HepG2 (cell line): ENCODE measurements around the gene UBXN1. TPM values are rescaled to one million over a fixed set of nuclear protein-coding genes. Genes with fewer than 3 reads are reported as not detected.

ENCODE experiments used
- DMTF1 ChIP-seq: sonication (generic); formaldehyde crosslinking; IDR thresholded peaks from 2 replicates; pipeline ENCODE4 v1.4.0; 2020; ENCODE audit warnings: mild to moderate bottlenecking, missing genetic modification reagents
- HOXA7 ChIP-seq: sonication (generic); formaldehyde crosslinking; IDR thresholded peaks from 2 replicates; pipeline ENCODE4 v1.8.1; 2022; ENCODE audit warnings: mild to moderate bottlenecking, missing genetic modification reagents, moderate library complexity
- MEF2D ChIP-seq: sonication (generic); formaldehyde crosslinking; IDR thresholded peaks from 2 replicates; pipeline ENCODE4 v1.5.1; 2020; ENCODE audit warnings: mild to moderate bottlenecking, missing genetic modification reagents
- NFKBIZ ChIP-seq: IDR thresholded peaks from 2 replicates; pipeline ENCODE4 v1.6.1; 2018; ENCODE audit warnings: missing genetic modification reagents, missing compliant biosample characterization
- NR2F2 ChIP-seq: IDR thresholded peaks from 2 replicates; pipeline ENCODE4 v1.6.1; 2012; ENCODE audit warnings: low read depth, inconsistent platforms, borderline replicate concordance
- SAFB2 ChIP-seq: sonication (generic); formaldehyde crosslinking; IDR thresholded peaks from 2 replicates; pipeline ENCODE4 v1.5.1; 2020; ENCODE audit warnings: missing genetic modification reagents, low read depth, mild to moderate bottlenecking, borderline replicate concordance
- SIN3A ChIP-seq: IDR thresholded peaks from 2 replicates; pipeline ENCODE4 v1.6.1; 2011; ENCODE audit warnings: low read depth, mild to moderate bottlenecking, control low read depth, low read length, borderline replicate concordance
- SMAD3 ChIP-seq: sonication (generic); formaldehyde crosslinking; IDR thresholded peaks from 2 replicates; pipeline ENCODE4 v1.4.0; 2020; ENCODE audit warnings: missing genetic modification reagents
- SPEN ChIP-seq: sonication (generic); formaldehyde crosslinking; IDR thresholded peaks from 2 replicates; pipeline ENCODE4 v1.5.1; 2020; ENCODE audit warnings: low read depth, mild to moderate bottlenecking, missing genetic modification reagents
- ZBTB7A ChIP-seq: sonication (generic); formaldehyde crosslinking; IDR thresholded peaks from 2 replicates; pipeline ENCODE4 v1.8.0; 2022; ENCODE audit warnings: mild to moderate bottlenecking, missing genetic modification reagents
- ZMYM2 ChIP-seq: sonication (generic); formaldehyde crosslinking; IDR thresholded peaks from 2 replicates; pipeline ENCODE4 v1.8.0; 2022; ENCODE audit warnings: mild to moderate bottlenecking, missing genetic modification reagents
- ZNF44 ChIP-seq: sonication (generic); formaldehyde crosslinking; IDR thresholded peaks from 2 replicates; pipeline ENCODE4 v1.5.1; 2020; ENCODE audit warnings: mild to moderate bottlenecking, missing genetic modification reagents
- ZNF556 ChIP-seq: sonication (generic); formaldehyde crosslinking; IDR thresholded peaks from 2 replicates; pipeline ENCODE4 v1.4.0; 2020; ENCODE audit warnings: mild to moderate bottlenecking, missing genetic modification reagents, borderline replicate concordance
- ZNF784 ChIP-seq: sonication (generic); formaldehyde crosslinking; IDR thresholded peaks from 2 replicates; pipeline ENCODE4 v1.5.1; 2020; ENCODE audit warnings: missing genetic modification reagents, mild to moderate bottlenecking, borderline replicate concordance
- ZNF83 ChIP-seq: sonication (generic); formaldehyde crosslinking; IDR thresholded peaks from 2 replicates; pipeline ENCODE4 v1.4.0; 2020; ENCODE audit warnings: missing genetic modification reagents, mild to moderate bottlenecking, borderline replicate concordance
- polyA plus RNA-seq, 8 experiments: library from polyadenylated mRNA; depleted of rRNA in 3 of 8; stranded (reverse) in 7 of 8; unstranded in 1 of 8; fragments of >200 nt; fragmentation: Illumina TruSeq in 4 of 8; extraction: Trizol in 4 of 8; gene quantifications; 2 replicates each; pipeline versions ENCODE4 v1.2.1 to v1.2.3, GENCODE V29; 2011 to 2016; ENCODE audit warnings: low read depth in 4 of 8, missing spikeins in 1 of 8, mixed read lengths in 1 of 8; ENCODE audit not compliant: insufficient read depth in 1 of 8
- total RNA-seq, 5 experiments: library from RNA; depleted of rRNA; stranded (reverse); fragments of >200 nt; fragmentation: Illumina TruSeq; extraction: Trizol; gene quantifications; 2 replicates each; pipeline ENCODE4 v1.2.3, GENCODE V29; 2016; ENCODE audit warnings: low read depth in 1 of 5
- TF ChIP-seq, protein P1 (sequence below): sonication (generic); formaldehyde crosslinking; IDR thresholded peaks from 2 replicates; pipeline ENCODE4 v1.4.0; 2020; ENCODE audit warnings: missing genetic modification reagents, borderline replicate concordance
- TF ChIP-seq, protein P2 (sequence below): sonication (generic); formaldehyde crosslinking; IDR thresholded peaks from 2 replicates; pipeline ENCODE4 v1.5.1; 2020; ENCODE audit warnings: mild to moderate bottlenecking, missing genetic modification reagents, borderline replicate concordance

Gene UBXN1
- total and polyA plus RNA-seq, 2 of the 13 experiments (the other 11 are each of a cell fraction or from before 2014, with no cell fraction given): 47.5 to 52.4 TPM

DNA sequence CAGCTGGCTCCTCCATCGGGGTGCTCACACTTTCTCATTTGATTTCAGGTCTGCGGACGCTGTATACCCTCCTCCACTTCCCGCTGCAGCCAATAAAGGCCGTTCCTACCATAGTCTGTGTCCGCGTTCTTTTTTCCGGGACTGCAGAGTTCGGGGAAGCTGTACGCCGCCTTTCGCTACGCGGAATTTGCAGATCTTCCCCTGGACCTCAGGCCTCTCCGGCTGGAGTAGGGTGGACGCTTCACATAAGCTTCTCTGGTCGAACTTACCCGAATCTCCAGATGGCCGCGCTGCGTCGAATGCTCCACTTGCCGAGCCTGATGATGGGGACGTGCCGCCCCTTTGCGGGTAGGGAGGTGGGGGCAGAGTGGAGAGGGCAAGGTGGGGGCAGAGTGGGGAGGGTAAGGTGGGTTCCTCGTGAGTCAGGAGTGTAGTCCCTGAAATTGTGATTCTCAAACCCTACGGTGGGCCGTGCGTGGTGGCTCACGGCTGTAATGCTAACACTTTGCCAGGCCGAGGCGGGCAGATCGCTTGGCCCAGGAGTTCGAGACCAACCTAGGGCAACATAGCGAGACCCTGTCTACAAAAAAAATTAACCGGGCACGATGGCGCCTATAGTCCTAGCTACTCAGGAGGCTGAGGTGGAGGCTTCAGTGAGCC, 13.1 kb downstream of the UBXN1 start (continued):
- TF ChIP-seq, protein P1, sequence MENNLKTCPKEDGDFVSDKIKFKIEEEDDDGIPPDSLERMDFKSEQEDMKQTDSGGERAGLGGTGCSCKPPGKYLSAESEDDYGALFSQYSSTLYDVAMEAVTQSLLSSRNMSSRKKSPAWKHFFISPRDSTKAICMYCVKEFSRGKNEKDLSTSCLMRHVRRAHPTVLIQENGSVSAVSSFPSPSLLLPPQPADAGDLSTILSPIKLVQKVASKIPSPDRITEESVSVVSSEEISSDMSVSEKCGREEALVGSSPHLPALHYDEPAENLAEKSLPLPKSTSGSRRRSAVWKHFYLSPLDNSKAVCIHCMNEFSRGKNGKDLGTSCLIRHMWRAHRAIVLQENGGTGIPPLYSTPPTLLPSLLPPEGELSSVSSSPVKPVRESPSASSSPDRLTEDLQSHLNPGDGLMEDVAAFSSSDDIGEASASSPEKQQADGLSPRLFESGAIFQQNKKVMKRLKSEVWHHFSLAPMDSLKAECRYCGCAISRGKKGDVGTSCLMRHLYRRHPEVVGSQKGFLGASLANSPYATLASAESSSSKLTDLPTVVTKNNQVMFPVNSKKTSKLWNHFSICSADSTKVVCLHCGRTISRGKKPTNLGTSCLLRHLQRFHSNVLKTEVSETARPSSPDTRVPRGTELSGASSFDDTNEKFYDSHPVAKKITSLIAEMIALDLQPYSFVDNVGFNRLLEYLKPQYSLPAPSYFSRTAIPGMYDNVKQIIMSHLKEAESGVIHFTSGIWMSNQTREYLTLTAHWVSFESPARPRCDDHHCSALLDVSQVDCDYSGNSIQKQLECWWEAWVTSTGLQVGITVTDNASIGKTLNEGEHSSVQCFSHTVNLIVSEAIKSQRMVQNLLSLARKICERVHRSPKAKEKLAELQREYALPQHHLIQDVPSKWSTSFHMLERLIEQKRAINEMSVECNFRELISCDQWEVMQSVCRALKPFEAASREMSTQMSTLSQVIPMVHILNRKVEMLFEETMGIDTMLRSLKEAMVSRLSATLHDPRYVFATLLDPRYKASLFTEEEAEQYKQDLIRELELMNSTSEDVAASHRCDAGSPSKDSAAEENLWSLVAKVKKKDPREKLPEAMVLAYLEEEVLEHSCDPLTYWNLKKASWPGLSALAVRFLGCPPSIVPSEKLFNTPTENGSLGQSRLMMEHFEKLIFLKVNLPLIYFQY (CRISPR knock-in tag): no peak
- no peak for TF ChIP-seq ZNF44
- no peak for TF ChIP-seq SAFB2 (CRISPR knock-in tag)
- no peak for TF ChIP-seq MEF2D
- TF ChIP-seq NFKBIZ (CRISPR knock-in tag): no peak
- TF ChIP-seq SPEN (CRISPR knock-in tag): peak; percentile 38; the same call in 1 of the 2 replicates
- no peak for TF ChIP-seq NR2F2
- no peak for TF ChIP-seq ZNF784 (CRISPR knock-in tag)
- TF ChIP-seq ZMYM2 (CRISPR knock-in tag): no peak
- no peak for TF ChIP-seq ZNF83 (CRISPR knock-in tag)
- TF ChIP-seq SMAD3 (CRISPR knock-in tag): no peak
- no peak for TF ChIP-seq SIN3A
- TF ChIP-seq HOXA7: no peak
- TF ChIP-seq, protein P2, sequence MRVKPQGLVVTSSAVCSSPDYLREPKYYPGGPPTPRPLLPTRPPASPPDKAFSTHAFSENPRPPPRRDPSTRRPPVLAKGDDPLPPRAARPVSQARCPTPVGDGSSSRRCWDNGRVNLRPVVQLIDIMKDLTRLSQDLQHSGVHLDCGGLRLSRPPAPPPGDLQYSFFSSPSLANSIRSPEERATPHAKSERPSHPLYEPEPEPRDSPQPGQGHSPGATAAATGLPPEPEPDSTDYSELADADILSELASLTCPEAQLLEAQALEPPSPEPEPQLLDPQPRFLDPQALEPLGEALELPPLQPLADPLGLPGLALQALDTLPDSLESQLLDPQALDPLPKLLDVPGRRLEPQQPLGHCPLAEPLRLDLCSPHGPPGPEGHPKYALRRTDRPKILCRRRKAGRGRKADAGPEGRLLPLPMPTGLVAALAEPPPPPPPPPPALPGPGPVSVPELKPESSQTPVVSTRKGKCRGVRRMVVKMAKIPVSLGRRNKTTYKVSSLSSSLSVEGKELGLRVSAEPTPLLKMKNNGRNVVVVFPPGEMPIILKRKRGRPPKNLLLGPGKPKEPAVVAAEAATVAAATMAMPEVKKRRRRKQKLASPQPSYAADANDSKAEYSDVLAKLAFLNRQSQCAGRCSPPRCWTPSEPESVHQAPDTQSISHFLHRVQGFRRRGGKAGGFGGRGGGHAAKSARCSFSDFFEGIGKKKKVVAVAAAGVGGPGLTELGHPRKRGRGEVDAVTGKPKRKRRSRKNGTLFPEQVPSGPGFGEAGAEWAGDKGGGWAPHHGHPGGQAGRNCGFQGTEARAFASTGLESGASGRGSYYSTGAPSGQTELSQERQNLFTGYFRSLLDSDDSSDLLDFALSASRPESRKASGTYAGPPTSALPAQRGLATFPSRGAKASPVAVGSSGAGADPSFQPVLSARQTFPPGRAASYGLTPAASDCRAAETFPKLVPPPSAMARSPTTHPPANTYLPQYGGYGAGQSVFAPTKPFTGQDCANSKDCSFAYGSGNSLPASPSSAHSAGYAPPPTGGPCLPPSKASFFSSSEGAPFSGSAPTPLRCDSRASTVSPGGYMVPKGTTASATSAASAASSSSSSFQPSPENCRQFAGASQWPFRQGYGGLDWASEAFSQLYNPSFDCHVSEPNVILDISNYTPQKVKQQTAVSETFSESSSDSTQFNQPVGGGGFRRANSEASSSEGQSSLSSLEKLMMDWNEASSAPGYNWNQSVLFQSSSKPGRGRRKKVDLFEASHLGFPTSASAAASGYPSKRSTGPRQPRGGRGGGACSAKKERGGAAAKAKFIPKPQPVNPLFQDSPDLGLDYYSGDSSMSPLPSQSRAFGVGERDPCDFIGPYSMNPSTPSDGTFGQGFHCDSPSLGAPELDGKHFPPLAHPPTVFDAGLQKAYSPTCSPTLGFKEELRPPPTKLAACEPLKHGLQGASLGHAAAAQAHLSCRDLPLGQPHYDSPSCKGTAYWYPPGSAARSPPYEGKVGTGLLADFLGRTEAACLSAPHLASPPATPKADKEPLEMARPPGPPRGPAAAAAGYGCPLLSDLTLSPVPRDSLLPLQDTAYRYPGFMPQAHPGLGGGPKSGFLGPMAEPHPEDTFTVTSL (CRISPR knock-in tag): no peak
- TF ChIP-seq ZNF556 (CRISPR knock-in tag): peak; percentile 47
- no peak for TF ChIP-seq DMTF1 (CRISPR knock-in tag)
- no peak for TF ChIP-seq ZBTB7A (CRISPR knock-in tag)
